HL-60 (cell line): Measurements from ENCODE around the gene PNMA6A.
"Not testable (repeated sequence)": the region's sequence is repeated elsewhere in the genome, so short reads cannot be mapped to it uniquely, and the experiment has no call there.

Experiments used
- DNase-seq, 2 experiments: peaks; one replicate each; pipeline ENCODE4 v3.0.0-alpha.2; 2010 to 2020; ENCODE audit warnings: low read depth in 1 of 2, low spot score in 1 of 2
- H3K27ac ChIP-seq: fragments of 250-450 bp; sonication (Bioruptor Pico); replicated peaks from 2 replicates; pipeline ENCODE4 v1.5.1; 2020; ENCODE audit warnings: mild to moderate bottlenecking, moderate library complexity
- H3K27me3 ChIP-seq: fragments of 250-450 bp; sonication (Bioruptor Pico); 2 replicates; pipeline ENCODE4 v1.5.1; 2021; ENCODE audit warnings: mild to moderate bottlenecking, moderate library complexity; ENCODE audit not compliant: insufficient read depth, poor library complexity, severe bottlenecking
- H3K4me3 ChIP-seq: replicated peaks from 2 replicates; pipeline ENCODE4 v1.5.1; 2011; ENCODE audit warnings: mild to moderate bottlenecking, control low read depth, low read length; ENCODE audit not compliant: insufficient read depth
- GABPA ChIP-seq: IDR thresholded peaks from 2 replicates; pipeline ENCODE4 v1.6.1; 2012; ENCODE audit warnings: low read depth
- POLR2AphosphoS5 ChIP-seq: IDR thresholded peaks from 2 replicates; pipeline ENCODE4 v1.6.1; 2012; ENCODE audit warnings: low read depth
- SPI1 ChIP-seq: IDR thresholded peaks from 2 replicates; pipeline ENCODE4 v1.6.1; 2012; ENCODE audit warnings: low read depth, mild to moderate bottlenecking, borderline replicate concordance
- TF ChIP-seq, protein P1 (sequence below): IDR thresholded peaks from one replicate; pipeline ENCODE4 v1.5.1; 2011; ENCODE audit warnings: low read length, control low read depth, inconsistent platforms; ENCODE audit not compliant: insufficient read depth
- TF ChIP-seq, protein P2 (sequence below): IDR thresholded peaks from 2 replicates; pipeline ENCODE4 v1.6.1; 2012; ENCODE audit warnings: low read depth; ENCODE audit not compliant: insufficient replicate concordance

PNMA6A gene

DNA sequence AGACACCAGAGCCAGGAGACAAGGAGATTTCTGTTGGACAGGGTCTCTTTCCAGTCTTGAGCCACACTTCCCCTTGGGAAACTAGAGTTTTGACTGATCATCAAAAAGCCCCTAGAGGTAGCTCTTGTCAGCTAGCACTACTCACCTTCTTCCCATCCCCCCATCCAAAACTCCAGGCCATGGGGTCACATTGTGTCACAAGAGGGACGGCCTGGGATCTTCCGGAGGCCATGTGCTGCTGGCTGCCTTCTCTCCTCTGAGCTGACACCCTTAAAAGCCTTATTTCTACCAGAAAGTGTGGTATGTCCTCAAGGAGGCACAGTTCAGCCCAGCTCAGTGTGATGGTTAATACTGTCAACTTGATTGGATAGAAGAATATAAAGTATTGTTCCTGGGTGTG is 8.2 kb upstream of the PNMA6A start:
- H3K27me3 ChIP-seq: no peaks in the 10 kb centered on the region
- no peak overlapping the region for H3K27ac ChIP-seq
- TF ChIP-seq, protein P1, sequence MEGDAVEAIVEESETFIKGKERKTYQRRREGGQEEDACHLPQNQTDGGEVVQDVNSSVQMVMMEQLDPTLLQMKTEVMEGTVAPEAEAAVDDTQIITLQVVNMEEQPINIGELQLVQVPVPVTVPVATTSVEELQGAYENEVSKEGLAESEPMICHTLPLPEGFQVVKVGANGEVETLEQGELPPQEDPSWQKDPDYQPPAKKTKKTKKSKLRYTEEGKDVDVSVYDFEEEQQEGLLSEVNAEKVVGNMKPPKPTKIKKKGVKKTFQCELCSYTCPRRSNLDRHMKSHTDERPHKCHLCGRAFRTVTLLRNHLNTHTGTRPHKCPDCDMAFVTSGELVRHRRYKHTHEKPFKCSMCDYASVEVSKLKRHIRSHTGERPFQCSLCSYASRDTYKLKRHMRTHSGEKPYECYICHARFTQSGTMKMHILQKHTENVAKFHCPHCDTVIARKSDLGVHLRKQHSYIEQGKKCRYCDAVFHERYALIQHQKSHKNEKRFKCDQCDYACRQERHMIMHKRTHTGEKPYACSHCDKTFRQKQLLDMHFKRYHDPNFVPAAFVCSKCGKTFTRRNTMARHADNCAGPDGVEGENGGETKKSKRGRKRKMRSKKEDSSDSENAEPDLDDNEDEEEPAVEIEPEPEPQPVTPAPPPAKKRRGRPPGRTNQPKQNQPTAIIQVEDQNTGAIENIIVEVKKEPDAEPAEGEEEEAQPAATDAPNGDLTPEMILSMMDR: no peak
- TF ChIP-seq, protein P2, sequence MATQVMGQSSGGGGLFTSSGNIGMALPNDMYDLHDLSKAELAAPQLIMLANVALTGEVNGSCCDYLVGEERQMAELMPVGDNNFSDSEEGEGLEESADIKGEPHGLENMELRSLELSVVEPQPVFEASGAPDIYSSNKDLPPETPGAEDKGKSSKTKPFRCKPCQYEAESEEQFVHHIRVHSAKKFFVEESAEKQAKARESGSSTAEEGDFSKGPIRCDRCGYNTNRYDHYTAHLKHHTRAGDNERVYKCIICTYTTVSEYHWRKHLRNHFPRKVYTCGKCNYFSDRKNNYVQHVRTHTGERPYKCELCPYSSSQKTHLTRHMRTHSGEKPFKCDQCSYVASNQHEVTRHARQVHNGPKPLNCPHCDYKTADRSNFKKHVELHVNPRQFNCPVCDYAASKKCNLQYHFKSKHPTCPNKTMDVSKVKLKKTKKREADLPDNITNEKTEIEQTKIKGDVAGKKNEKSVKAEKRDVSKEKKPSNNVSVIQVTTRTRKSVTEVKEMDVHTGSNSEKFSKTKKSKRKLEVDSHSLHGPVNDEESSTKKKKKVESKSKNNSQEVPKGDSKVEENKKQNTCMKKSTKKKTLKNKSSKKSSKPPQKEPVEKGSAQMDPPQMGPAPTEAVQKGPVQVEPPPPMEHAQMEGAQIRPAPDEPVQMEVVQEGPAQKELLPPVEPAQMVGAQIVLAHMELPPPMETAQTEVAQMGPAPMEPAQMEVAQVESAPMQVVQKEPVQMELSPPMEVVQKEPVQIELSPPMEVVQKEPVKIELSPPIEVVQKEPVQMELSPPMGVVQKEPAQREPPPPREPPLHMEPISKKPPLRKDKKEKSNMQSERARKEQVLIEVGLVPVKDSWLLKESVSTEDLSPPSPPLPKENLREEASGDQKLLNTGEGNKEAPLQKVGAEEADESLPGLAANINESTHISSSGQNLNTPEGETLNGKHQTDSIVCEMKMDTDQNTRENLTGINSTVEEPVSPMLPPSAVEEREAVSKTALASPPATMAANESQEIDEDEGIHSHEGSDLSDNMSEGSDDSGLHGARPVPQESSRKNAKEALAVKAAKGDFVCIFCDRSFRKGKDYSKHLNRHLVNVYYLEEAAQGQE: no peak
- TF ChIP-seq POLR2AphosphoS5: no peak
- no peak for TF ChIP-seq SPI1
- no peak for TF ChIP-seq GABPA
- DNase-seq: no peak
- no peak overlapping the region for H3K4me3 ChIP-seq

DNA sequence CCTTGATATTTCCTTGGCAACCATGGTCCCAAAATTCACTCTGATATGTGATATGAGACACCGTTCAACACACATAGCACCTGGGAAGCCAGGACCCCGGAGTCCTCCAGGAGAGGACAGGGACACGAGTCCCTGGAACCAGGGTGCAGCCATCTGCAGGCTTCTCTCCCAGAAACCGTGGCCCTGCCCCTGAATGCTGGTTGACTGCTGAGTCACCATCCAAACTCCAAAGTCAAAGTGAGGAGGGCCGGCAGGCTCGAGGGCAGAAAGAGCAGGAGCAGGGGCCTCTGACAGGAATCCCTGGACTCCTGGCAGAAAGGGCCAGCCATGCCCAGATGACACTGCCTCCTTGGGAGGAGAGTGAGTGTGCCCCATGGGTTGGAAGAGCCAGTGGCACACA is 6.9 kb upstream of the PNMA6A start:
- no peaks in the 10 kb centered on the region for H3K27me3 ChIP-seq

DNA sequence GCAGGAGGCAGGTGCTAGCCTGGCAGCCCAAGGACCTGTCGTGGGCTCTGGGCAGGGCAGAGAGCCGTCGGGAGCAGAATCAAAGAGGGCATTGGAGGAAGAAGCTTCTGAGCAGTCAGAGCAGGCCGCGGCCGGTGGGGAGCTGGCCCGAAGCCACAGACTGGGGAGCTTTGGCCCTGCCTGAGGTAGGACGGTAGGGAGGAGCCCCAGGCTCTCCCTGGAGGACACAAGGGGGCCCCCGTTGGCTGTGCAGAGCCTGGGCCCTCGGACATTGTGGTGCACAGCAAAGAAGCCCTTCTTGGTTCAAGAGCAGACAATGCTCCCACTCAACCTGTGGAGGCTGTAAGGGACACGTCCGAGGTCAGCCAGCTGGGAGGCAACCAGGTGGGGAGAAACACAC is 5.9 kb upstream of the PNMA6A start:
- H3K27me3 ChIP-seq, H3K4me3 ChIP-seq, H3K27ac ChIP-seq, DNase-seq: not testable (repeated sequence)

More for the DNA sequence above, 6.9 kb upstream of the PNMA6A start:
- Histone ChIP-seq H3K4me3 (no peak overlapping the region), H3K27ac (no peak overlapping the region)
- DNase-seq: no peak
- TF ChIP-seq SPI1 (no peak), GABPA (no peak), POLR2AphosphoS5 (no peak)
- TF ChIP-seq, protein P2: no peak
- TF ChIP-seq, protein P1: no peak

DNA sequence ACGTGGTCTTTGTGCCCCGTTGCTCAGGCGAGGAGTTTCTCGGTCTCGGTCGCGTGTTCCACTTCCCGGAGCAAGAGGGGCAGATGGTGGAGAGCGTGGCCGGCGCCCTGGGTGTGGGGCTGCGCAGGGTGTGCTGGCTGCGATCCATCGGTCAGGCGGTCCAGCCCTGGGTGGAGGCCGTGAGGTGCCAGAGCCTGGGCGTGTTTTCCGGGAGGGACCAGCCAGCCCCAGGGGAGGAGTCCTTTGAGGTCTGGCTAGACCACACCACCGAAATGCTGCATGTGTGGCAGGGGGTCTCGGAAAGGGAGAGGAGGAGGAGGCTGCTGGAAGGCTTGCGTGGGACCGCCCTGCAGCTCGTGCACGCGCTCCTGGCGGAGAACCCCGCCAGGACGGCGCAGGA is 1.1 kb downstream of the PNMA6A start:
- H3K4me3 ChIP-seq, H3K27me3 ChIP-seq, H3K27ac ChIP-seq, DNase-seq: not testable (repeated sequence)

DNA sequence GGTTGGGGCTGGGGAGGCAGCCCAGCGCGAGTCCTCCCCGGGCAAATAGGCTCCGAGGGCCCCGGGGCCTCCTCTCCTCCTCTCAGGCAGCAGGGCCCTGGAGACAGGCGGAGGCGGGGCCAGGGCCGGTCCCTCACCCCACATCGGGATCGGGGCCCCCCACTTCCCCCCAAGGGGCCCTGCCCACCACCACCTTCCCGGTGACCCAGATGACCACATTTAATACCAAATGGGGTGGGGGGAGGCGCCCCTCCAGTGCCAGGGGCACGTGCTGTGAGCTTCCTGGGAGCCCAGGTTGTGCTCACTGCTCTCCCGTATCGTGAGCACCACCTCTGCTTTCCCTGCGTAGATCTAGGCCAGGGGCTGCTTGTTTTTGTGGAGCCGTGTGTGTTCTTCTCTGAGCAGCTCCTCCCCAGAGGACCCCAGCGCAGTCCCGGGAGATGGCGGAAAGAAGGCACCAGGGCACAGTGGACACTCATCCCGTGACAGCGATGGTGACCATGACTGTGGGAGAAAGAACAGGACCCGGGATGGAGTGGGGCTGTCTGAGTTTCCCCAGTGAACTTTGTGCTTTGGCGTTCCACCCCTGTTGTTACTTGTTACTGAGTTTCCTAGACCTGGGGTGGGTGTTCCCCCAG is 2.1 kb downstream of the PNMA6A start:
- H3K4me3 ChIP-seq: no peak overlapping the region
- no peak for DNase-seq
- H3K27ac ChIP-seq: no peak overlapping the region
- no peaks in the 10 kb centered on the region for H3K27me3 ChIP-seq
- TF ChIP-seq, protein P1: no peak
- no peak for TF ChIP-seq GABPA
- TF ChIP-seq SPI1: no peak
- TF ChIP-seq, protein P2: no peak
- TF ChIP-seq POLR2AphosphoS5: no peak
